Right lung (tissue), 5 donors: Measurements from ENCODE around the gene ZNF385D. TPM values are rescaled to one million over a fixed set of nuclear protein-coding genes. Genes with fewer than 3 reads are reported as not detected.

Experiments used
- DNase-seq, 2 donors: peaks; one replicate each; pipeline ENCODE4 v3.0.0-alpha.2; 2013
- polyA plus RNA-seq, 5 donors: library from polyadenylated mRNA; unstranded; fragments of 120-200 nt; gene quantifications; one replicate each; pipeline versions ENCODE4 v1.2.1 to v1.2.3, GENCODE V29; 2013; ENCODE audit warnings: inconsistent platforms in 1 of 5, low replicate concordance in 1 of 5; ENCODE audit not compliant: insufficient read length in 5 of 5, insufficient read depth in 1 of 5

ZNF385D gene
- polyA plus RNA-seq, 5 donors, result 12.9 to 32.7 (median 22.9) TPM

- DNase-seq, result peak in 1 of 2 donors; percentile 28
These were observed 1.8 kb upstream of the ZNF385D start for GRCh38 chr3:21752749-21753347.

- DNase-seq, result no peak
These were observed 876 bp upstream of the ZNF385D start for GRCh38 chr3:21751886-21752285.

- peak in 1 of 2 donors; percentile 14 for DNase-seq
These were observed 822 bp downstream of the ZNF385D start for GRCh38 chr3:21750080-21750696.

- DNase-seq, result no peak
These were observed 2.9 kb downstream of the ZNF385D start for GRCh38 chr3:21747966-21748555.

- no peak for DNase-seq
These were observed 3.6 kb downstream of the ZNF385D start for GRCh38 chr3:21747376-21747775.

- no peak for DNase-seq
These were observed 5.0 kb downstream of the ZNF385D start for GRCh38 chr3:21745966-21746365.

GRCh38 chr3:21744793-21745192 is 6.2 kb downstream of the ZNF385D start:
- DNase-seq, result no peak

GRCh38 chr3:21738935-21739702 is 11.9 kb downstream of the ZNF385D start:
- DNase-seq, result no peak

GRCh38 chr3:21738283-21738682 is 12.7 kb downstream of the ZNF385D start:
- DNase-seq, result no peak

- no peak for DNase-seq
These were observed 16.3 kb downstream of the ZNF385D start for GRCh38 chr3:21734746-21735145.

GRCh38 chr3:21729888-21730459 is 21.0 kb downstream of the ZNF385D start:
- DNase-seq, result no peak

GRCh38 chr3:21729331-21729730 is 21.7 kb downstream of the ZNF385D start:
- DNase-seq, result no peak

GRCh38 chr3:21722768-21723167 is 28.2 kb downstream of the ZNF385D start:
- DNase-seq, result no peak

- no peak for DNase-seq
These were observed 28.7 kb downstream of the ZNF385D start for GRCh38 chr3:21722301-21722700.

GRCh38 chr3:21718943-21719591 is 31.9 kb downstream of the ZNF385D start:
- no peak for DNase-seq

- DNase-seq, result no peak
These were observed 32.7 kb downstream of the ZNF385D start for GRCh38 chr3:21718161-21718765.

- DNase-seq, result no peak
These were observed 35.3 kb downstream of the ZNF385D start for GRCh38 chr3:21715662-21716061.

GRCh38 chr3:21705769-21706168 is 45.2 kb downstream of the ZNF385D start:
- no peak for DNase-seq

GRCh38 chr3:21704796-21705195 is 46.2 kb downstream of the ZNF385D start:
- DNase-seq, result no peak

- no peak for DNase-seq
These were observed 47.7 kb downstream of the ZNF385D start for GRCh38 chr3:21703291-21703690.

GRCh38 chr3:21697707-21698106 is 53.3 kb downstream of the ZNF385D start:
- no peak for DNase-seq
